ENCODE results near the gene SPAG16.

Gene SPAG16

DNA sequence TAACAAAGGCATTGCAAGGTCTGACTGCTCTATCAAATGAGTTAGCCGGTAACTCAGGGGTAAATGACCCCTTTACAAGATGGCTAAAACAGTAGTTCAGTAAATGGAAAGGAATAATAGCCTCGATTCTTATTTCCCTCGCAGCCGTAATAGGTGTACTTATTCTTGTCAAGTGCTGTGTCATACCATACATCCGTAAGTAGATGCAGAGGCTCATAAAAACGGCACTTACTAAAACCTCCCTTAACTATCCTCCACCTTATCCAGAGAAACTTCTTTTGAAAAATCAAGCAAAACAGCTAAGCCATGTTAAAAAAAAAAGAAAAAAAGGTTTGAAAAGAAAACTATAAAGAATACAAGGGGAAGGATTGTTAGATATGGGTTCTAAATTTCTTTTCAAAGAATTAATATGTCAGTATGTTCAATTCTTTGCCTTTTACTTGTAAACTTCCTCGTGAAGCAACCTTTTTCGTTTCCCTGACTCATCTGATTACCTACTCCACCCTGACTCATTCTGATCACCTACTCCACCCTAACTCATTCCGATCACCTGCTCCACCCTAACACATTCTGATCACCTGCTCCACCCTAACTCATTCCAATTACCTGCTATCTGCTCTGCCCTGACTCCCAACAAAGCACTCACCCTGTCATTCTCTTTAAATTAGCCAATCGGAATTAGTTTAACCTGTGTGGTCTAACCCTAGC, 127.5 kb downstream of the SPAG16 start:
- no peak for DNase-seq

DNA sequence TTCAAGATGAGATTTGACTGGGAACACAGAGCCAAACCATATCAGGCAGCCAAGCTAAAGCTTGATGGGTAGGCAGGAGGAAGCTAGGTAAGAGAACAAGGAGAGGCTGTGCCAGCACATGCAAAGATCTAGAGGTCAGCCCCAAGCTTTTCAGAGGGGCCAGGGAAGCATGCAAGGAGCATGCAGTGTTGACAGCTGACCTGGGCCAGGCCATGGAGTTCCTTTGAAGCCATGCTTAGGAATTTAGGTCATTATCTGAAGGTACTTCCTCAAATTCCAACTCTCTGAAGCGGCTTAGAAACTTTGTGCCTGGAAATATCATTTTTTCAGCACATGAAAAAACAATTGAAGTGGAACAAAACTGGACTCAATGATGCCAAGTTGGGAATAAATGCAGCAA, 130.8 kb downstream of the SPAG16 start:
- no peak for DNase-seq

DNA sequence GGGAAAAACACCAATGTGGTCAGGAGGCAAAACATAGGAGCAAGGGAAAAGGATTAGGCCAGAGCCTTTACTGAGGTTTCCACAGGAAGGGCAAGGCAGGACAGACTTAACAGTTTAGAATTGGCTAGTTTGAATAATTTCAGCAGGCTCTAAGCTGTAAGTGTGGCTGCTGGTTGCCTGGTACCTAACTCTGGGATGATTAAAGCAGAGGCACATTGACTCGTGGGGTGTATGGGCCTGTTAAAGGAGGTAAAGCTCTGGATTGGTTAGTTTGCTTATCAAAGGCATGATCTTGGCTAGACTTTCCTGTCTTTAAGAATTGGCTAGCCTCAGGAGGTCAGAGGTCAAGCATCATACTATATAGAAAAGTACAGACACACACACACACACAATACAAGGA, 132.6 kb downstream of the SPAG16 start:
- no peak for DNase-seq

DNA sequence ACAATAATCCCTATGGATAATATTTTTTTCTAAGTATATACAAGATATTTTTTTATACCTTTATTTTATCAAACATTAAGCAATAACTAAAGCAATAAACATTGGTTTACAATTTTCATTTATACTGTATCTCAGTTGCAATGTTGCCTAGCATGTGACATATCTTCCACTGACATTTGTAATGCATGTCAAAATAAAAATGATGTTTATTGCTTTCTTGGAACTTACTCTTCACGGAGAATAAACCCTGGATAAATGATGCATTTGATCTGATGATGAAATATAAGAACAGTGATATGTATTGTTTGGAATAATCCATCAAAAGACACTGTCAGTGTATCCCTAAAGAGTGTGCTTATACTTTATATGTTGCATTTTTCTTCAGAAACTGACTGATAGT, 135.7 kb downstream of the SPAG16 start:
- DNase-seq = no peak

DNA sequence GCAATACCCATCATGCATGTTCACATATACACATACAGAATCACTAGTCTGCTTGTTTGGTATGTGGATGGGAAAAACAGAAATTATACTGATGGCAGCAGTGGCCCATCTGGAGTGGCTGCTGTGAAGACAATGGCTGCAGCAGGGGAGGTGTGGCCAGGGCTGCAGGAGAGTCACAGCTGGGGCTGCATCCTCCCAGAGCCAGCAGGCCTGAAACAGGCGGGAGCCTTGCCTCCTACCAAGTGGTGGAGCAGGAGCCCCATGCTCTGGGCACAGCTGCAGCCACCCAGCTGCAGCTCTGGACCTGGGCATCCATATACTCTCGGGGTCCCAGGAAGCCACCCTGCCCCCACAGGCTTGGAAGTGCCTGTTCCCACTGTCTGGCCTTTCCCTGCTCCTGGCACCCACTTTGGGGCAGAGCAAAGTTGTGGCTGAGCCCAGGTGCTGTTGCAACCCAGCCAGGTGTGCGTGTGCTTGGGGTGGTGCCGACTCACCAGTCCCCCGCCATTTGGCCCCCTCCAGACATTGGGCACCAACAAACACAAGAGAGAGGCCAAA, 136.6 kb downstream of the SPAG16 start:
- DNase-seq = peak; percentile 1

DNA sequence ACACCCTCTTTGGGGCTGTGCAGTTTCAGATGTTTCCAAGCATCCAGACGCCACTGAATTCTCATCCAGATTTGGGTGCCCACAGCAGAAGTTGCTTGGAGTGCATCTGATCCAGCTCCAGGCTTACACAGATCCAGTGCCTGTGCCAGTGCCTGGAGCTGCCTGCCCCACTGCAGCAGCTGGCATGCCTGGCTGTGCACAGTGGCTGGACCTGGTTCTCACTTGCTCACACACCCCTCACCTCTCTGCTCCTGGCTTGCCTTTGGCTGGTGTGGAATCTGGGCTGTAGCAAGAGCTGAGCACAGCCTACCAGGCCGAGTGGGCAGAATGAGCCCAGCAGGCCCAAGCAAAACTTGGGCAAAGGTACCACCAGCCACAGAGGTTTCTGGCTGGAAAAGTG, 137.9 kb downstream of the SPAG16 start:
- no peak for DNase-seq

DNA sequence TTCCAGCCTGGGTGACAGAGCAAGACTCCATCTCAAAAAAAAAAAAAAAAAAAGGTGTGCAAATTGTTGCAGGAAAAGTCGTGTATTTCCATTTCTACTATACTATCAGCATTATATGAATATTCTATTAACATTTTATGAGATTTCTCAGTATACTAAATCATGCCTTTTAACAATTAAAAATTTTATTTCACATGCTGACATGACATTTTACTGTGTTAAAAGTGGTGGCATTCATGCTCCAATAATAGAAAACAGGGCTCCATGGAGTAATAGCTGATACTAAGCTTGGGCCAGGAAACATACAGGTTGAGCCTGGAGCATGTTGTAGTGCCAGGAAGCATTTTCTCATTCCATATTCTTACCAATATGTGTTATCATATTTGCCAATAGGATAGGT, 141.4 kb downstream of the SPAG16 start:
- no peak for DNase-seq

DNA sequence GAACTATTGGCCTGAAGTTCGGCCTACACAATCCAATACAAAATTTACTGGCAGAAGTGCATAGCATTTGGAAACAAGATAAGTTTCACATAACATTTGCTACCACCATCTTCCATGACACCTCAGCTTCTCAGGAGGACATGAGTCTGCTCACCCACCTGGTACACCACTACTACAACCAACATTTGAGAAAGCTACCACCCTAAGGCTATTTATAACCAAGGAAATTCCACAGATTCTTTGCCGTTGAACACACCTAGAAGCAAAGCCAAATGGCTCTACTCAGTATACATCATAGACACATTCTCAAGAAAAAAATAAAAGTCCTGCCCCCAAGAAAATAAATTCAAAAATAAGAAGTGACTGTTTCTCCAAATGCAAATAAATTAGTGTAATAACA, 145.3 kb downstream of the SPAG16 start:
- no peak for DNase-seq

DNA sequence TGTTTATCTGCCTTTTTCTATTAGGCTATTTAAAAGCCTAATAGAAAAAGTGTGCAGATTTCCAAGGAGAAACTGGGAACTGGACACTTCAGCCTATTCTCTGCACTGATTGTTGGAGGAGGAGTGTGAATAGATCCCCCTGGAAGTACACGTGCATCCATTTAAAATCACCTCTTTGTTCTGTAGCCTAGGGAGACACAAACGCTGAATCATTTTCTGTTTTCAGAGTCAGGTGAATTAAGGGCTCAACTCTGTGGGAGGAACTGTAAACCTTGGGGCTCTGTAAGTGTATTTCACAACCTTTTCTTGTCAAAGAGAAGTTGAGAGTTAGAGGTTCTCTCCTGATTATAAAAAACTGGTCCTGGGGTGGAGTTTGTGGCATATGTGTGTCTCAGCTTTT, 159.7 kb downstream of the SPAG16 start:
- DNase-seq = no peak

DNA sequence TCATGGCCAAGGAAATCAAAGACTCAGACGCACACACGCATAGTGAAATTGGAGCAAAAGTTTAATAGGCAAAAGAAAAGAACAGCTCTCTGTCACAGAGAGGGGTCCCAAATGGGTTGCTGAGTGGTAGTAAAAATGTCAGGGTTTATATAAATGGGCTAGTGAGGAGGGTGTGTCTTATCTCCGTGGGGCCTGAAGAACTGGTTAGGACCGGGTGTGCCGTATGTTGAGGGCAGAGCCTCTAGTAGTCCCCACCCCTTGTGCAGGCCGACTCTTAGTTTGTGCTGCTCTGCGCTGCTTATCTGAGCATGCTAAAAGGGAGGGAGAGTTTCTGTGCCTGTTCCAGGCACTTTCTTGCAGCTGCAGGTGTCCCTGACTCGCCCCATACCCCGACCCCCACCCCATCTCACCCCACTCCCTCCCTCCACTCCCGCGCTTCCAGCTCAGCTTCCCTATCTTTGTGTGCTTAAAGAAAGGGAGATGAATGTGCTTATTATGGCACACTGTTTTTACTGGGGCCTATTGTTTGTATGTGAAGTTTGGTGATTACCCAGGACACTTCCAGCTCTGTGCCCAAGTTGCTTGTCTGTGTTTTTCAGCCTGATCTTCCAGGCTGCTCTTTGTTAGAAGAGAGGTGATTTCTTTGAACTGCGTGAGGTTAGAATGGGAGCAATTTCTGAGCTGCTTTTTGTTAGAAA, 167.4 kb downstream of the SPAG16 start:
- DNase-seq = peak; percentile 4

DNA sequence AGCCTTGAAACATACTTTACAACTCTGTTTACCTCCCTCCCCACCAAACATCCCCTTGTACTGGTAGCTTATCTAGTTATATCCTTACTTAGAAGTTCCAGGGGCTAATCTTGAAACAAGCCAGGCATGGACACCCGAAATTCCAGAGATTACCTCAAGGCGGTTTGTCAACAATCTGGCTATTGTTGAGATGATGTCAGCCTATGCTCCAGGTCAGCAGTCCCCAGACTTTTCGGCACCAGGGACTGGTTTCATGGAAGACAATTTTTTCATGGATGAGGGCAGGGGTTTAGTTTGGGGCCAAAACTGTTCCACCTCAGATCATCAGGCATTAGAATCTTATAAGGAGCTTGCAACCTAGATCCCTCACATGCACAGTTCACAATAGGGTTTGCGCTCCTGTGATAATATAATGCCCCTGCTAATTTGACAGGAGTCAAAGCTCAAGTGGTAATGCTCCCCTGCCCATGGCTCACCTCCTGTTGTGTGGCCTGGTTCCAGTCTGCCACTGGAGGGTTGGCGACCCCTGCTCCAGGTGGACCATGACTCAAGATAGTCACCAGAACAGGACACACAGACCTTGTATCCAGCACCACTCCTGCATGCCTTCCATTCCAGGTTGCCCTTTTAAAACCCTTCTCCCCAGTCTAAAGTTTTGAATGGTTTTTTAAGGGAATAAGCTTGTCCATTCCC, 171.2 kb downstream of the SPAG16 start:
- no peak for DNase-seq

DNA sequence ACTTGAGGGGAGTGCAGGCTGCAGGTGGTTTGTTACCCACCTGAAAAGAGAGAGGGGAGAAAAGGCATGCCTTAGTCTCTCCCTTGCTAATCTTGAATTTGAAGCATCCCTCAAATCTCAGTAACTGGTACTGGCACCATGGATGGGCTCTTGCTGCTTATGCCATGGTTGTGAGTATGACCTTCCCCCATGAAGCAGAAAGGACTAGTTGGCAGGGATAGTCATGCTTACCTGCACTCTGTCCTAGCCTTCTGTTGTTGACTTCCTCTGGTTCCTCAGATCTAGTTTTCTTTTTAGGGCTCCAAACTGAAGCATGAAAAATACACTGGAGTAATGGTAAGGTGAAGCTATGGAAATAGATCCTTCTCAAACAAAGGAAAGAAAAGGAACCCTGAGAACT, 191.2 kb downstream of the SPAG16 start:
- no peak for DNase-seq

DNA sequence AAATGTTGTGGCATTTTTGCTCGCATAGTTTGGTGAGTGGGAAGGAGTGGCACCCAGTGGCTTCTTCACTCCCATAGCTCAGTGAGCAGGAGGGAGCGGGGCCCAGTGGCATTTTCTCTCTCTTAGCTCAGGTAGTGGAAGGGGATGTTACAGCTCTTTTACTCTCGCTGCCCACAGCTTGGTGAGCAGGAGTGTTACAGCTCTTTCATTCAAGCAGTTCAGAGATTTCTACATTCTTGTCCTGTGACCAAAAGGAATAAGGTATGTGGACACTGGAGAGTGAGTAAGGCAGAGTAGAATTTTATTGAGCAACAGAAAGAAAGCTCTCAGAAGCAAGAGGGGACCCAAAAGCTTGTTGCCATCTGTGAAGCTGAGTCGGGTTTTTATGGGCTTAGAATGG, 192.4 kb downstream of the SPAG16 start:
- no peak for DNase-seq

DNA sequence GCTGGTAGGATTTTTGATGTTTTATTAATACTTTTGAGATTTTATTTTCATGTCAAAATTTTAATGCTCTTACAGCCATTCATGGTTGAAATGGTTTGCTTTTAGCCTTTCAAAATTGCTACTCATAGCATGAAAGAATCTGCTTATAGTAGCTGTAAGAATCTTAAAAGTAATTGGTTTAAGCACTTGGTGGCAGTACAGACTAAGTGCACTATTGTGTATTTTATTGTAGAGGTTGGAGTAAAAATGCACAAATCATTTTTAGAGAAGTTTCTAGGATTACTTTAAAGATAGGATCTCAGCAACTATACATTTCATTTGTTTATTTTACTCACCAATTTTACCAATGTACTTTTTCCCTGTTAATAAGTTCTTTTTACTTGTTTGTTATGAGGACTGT, 205.8 kb downstream of the SPAG16 start:
- peak; percentile 10 for DNase-seq

DNA sequence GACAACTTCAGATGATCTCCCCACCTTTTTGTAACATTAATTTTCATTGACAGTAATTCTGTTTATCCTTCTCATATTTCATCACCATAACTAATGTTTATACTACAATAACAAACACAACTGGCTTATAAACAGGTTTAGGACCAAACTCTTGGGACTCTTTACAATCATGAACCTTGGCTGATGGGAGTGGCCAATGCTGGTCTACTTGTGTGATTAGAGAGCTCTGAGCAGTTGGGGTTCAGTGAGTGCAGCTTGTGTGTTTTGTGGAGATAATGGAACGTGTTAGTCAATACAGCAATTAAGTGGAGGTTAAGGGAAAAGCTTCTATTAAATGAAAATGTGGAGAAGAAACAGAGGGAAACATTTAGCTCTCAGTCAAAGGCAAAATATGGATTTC, 207.1 kb downstream of the SPAG16 start:
- no peak for DNase-seq

DNA sequence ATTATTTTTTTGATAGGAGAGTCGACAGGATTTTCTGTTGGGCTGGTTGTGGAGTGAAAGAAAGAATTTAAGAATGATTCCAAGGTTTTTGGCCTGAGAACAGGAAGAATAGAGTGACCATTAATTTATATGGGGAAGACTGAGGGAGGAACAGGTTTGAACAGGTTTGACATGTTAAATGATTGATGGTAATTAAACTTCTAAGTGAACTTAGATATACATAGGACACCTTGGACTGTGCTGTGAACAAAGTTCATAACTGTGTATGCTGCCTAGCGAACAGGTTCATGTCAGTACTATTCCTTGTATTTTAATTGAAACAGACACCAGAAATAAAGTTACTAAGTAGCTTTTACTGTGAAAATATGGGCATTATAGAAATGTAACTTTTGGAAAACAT, 212.0 kb downstream of the SPAG16 start:
- no peak for DNase-seq

DNA sequence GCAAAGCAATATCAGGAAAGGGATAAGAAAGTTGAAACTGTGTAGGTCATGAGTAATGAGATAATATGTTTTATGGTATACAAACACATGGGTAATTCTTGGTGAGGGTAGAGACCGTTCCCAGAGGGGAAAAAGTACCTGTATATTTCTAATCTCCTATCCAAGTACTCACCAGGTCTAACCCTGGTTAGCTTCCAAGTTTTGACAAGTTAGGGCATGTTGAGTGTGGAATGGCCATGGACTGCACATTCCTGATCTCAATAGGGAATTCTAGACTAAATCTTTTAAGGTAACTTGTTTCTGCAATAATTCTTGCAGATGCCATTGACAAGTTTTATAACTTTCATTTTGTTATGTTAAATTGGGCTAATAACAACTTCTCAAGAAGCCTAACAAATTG, 216.6 kb downstream of the SPAG16 start:
- no peak for DNase-seq

DNA sequence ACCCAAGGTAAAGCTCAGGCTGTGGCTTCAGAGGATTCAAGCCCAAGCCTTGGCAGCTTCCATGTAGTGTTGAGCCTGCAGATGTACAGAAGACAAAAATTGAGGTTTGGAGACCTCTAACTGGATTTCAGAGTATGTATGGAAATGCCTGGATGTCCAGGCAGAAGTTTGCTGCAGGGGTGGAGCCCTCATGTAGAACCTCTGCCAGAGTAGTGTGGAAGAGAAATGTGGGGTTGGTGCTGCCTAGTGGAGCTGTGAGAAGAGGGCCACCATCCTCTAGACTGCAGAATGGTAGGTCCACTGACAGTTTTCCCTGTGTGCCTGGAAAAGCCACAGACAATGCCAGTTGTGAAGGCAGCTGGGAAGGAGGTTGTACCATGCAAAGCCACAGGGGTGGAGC, 239.9 kb downstream of the SPAG16 start:
- no peak for DNase-seq

DNA sequence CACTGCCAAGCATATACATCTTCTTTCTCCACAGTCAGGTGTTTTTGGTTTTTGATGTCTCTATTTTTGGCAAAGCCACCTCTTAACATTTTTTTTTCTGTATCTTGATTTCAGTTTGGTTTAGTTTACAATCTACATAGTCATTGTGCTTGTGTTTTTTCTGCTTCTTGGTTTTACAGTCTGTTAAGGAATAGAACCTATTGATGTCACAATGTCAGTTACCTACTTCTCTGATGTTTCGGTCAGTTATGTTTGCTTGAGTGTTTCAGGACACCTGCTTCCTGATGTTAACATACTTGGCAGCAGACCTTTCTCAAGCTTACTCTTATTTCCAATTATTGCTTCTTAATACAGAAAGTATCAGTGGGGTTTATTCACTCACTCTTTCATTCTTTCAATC, 253.3 kb downstream of the SPAG16 start:
- DNase-seq = no peak

DNA sequence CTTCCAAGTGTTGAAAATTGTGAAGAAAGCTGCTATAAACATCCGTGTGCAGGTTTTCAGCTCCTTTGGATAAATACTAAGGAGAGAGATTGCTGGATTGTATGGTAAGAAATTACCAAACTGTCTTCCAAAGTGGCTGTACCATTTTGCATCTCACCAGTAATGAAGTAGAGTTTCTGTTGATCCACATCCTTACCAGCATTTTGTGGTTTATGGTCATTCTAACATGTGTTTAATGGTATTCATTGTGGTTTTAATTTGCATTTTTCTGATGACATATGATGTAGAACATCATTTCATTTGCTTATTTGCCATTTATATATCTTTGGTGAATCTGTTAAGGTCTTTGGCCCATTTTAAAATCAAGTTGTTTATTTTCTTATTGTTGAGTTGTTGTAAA, 260.7 kb downstream of the SPAG16 start:
- DNase-seq = no peak

DNA sequence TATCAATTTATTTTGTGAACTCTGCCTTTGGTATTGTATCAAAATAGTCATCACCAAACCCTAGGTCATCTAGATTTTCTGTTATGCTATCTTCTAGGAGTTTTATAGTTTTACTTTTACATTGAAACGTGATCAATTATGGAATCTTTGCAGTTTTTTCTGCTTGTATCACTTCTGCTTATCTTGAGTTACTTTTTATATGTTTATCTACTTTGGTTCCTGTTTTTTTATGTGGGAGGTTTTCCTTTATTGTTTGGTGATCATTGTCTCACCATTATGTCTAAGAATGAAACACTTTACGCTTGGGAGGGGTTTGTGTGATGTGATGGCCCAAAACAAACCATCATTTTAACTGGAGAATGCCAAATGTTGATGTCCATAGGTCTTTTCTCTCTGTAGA, 261.2 kb downstream of the SPAG16 start:
- DNase-seq = no peak

DNA sequence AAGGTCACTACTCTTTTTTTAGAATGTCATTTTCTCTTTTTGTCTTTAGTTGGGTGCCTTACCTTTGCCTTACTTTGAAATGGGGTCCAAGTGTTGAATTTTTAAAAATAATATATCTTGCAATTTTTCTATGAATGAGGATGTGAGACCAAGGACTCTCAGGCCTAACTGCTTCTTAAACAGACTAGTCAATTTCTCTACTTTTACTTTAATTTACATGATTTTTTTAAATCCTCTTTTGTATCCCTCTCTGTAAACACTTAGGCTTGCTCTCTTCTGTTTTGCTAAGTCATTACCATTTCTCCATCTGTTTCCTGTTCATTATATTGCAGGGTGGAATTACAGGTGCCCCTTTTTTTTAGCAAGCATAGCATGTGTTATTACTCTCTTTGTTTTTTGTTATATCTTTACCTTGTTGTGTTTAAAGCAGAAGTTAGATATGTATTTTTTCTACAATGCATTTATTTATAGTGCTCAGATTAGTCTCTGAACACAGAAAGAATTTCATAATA, 261.8 kb downstream of the SPAG16 start:
- no peak for DNase-seq

DNA sequence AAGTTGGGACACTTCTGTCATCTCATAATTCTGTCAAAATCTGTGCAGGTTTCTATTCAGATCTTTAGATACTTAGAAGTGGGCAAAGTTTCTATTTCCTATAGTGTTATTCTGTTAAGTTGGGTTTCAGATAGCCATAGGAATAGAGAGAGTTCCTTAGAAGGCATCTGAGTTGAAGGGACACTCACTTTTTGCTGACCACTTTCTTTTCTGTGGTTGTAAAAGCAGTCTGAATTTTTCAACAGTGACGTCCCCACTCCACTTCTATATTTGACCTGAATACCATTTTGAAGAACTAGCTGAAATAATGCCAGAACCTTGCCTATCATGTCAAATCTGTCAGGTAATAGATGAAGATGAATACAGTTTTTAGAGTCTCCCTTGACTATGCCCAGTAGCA, 267.3 kb downstream of the SPAG16 start:
- DNase-seq = no peak

DNA sequence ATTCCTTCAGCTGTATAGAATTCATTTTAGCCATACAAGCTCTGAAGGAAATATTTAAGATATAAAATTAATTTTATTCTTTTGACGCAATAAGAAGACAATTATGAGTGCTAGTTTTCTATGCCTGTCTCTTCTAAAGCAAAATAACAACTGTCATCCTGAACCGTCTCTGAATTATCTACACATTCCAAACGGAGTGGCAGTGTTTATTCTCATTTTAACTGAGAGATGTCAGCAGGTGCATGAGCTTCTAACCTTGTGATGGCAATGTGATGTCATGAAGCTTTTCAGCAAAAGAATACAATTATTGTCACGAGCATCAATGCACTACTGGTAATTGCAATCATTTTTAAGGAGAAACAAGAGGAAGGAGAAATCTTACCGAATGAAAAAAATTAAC, 274.8 kb downstream of the SPAG16 start:
- no peak for DNase-seq

Measured in eye (tissue), 1 donor.